ENCODE results near the gene FADS1.

The FADS1 gene

DNA sequence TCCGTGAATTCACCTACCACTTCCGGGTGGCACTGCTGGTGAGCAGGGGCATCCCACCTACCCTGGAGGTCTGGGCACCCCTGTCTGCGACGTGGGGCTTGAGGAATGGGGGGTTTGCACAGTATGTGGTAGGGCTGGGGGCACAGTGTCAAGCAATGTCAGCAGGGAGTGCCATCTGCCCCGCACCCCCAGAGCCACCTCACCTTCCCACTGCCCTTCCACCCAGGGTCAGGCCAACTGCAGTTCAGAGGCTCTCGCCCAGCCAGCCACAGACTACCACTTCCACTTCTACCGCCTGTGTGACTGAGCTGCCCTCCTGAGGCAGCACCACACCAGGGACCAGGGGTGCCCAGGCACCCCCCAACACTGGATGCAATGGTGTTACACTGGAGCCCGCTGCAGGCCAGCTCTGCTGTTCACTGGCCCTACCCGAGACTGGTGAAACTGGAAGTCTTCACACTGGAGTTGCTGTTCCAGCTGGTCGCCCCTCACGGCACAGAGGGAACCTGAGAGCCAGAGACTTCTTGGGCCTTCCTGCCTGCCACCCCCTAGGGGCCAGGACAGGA lies 30.9 kb downstream of the FADS1 start:
- Histone ChIP-seq H3K36me3 (ENCODE audit: insufficient read depth, low read length) (peaks cover 56% of the 10 kb centered on the region), H3K27me3 (ENCODE audit: control insufficient read depth in 1 of 2, insufficient read depth in 2 of 2, low read length in 2 of 2) (no peaks in the 10 kb centered on the region), H3K27ac (ENCODE audit: low read depth, low read length) (no peak overlapping the region), H3K9ac (ENCODE audit: low read length) (no peak overlapping the region), H3K9me3 (ENCODE audit: low read length) (no peaks in the 10 kb centered on the region), H3K4me3 (ENCODE audit: low read depth in 1 of 2, low read length in 2 of 2) (no peak overlapping the region), H3K4me1 (ENCODE audit: insufficient read depth, low read length) (peaks cover 4% of the 10 kb centered on the region)

GRCh38 chr11:61784506-61784805 lies 32.3 kb downstream of the FADS1 start:
- Histone ChIP-seq H3K9ac (ENCODE audit: low read length) (no peak overlapping the region), H3K27ac (ENCODE audit: low read depth, low read length) (no peak overlapping the region), H3K9me3 (ENCODE audit: low read length) (no peaks in the 10 kb centered on the region), H3K4me3 (ENCODE audit: low read depth in 1 of 2, low read length in 2 of 2) (no peak overlapping the region), H3K4me1 (ENCODE audit: insufficient read depth, low read length) (no peaks in the 10 kb centered on the region), H3K36me3 (ENCODE audit: insufficient read depth, low read length) (peaks cover 45% of the 10 kb centered on the region), H3K27me3 (ENCODE audit: control insufficient read depth in 1 of 2, insufficient read depth in 2 of 2, low read length in 2 of 2) (no peaks in the 10 kb centered on the region)

- Histone ChIP-seq H3K4me1 (ENCODE audit: insufficient read depth, low read length) (no peaks in the 10 kb centered on the region), H3K4me3 (ENCODE audit: low read depth in 1 of 2, low read length in 2 of 2) (no peak overlapping the region), H3K36me3 (ENCODE audit: insufficient read depth, low read length) (peaks cover 39% of the 10 kb centered on the region), H3K27me3 (ENCODE audit: control insufficient read depth in 1 of 2, insufficient read depth in 2 of 2, low read length in 2 of 2) (no peaks in the 10 kb centered on the region), H3K27ac (ENCODE audit: low read depth, low read length) (no peak overlapping the region), H3K9ac (ENCODE audit: low read length) (no peak overlapping the region), H3K9me3 (ENCODE audit: low read length) (no peaks in the 10 kb centered on the region)
These were observed 32.9 kb downstream of the FADS1 start for GRCh38 chr11:61783717-61784505.

DNA sequence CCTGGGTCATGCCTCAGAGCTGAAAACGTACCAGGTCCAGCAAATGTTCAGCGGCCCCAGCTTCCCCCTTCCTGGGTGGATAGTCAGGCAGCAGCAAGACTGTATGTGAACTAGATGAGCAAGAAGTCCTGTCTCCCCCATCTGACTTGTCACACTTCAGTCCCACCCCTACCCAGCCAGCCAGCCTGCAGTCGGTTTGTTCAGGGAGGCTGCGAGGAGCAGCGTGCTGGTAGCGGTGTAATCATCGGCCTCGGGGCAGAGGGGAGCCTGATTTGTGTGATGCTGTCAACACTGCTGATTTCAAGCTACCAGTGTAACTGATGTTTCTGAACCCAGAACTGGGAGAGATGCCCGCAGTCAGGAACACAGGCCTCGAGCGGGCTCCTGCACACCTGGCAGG lies 34.0 kb downstream of the FADS1 start:
- peaks cover 30% of the 10 kb centered on the region for H3K36me3 ChIP-seq (ENCODE audit: insufficient read depth, low read length)
- no peak overlapping the region for H3K9ac ChIP-seq (ENCODE audit: low read length)
- no peaks in the 10 kb centered on the region for H3K9me3 ChIP-seq (ENCODE audit: low read length)
- H3K4me1 ChIP-seq (ENCODE audit: insufficient read depth, low read length), result no peaks in the 10 kb centered on the region
- no peak overlapping the region for H3K27ac ChIP-seq (ENCODE audit: low read depth, low read length)
- no peak overlapping the region for H3K4me3 ChIP-seq (ENCODE audit: low read depth in 1 of 2, low read length in 2 of 2)
- H3K27me3 ChIP-seq (ENCODE audit: control insufficient read depth in 1 of 2, insufficient read depth in 2 of 2, low read length in 2 of 2), result no peaks in the 10 kb centered on the region

GRCh38 chr11:61782299-61782698 lies 34.5 kb downstream of the FADS1 start:
- no peak overlapping the region for H3K27ac ChIP-seq (ENCODE audit: low read depth, low read length)
- H3K36me3 ChIP-seq (ENCODE audit: insufficient read depth, low read length), result peaks cover 24% of the 10 kb centered on the region
- no peaks in the 10 kb centered on the region for H3K27me3 ChIP-seq (ENCODE audit: control insufficient read depth in 1 of 2, insufficient read depth in 2 of 2, low read length in 2 of 2)
- no peaks in the 10 kb centered on the region for H3K4me1 ChIP-seq (ENCODE audit: insufficient read depth, low read length)
- H3K4me3 ChIP-seq (ENCODE audit: low read depth in 1 of 2, low read length in 2 of 2), result no peak overlapping the region
- H3K9me3 ChIP-seq (ENCODE audit: low read length), result no peaks in the 10 kb centered on the region
- H3K9ac ChIP-seq (ENCODE audit: low read length), result no peak overlapping the region

GRCh38 chr11:61781585-61781984 lies 35.2 kb downstream of the FADS1 start:
- Histone ChIP-seq H3K27ac (ENCODE audit: low read depth, low read length) (no peak overlapping the region), H3K4me3 (ENCODE audit: low read depth in 1 of 2, low read length in 2 of 2) (no peak overlapping the region), H3K4me1 (ENCODE audit: insufficient read depth, low read length) (no peaks in the 10 kb centered on the region), H3K36me3 (ENCODE audit: insufficient read depth, low read length) (peaks cover 17% of the 10 kb centered on the region), H3K9ac (ENCODE audit: low read length) (no peak overlapping the region), H3K27me3 (ENCODE audit: control insufficient read depth in 1 of 2, insufficient read depth in 2 of 2, low read length in 2 of 2) (no peaks in the 10 kb centered on the region), H3K9me3 (ENCODE audit: low read length) (no peaks in the 10 kb centered on the region)

DNA sequence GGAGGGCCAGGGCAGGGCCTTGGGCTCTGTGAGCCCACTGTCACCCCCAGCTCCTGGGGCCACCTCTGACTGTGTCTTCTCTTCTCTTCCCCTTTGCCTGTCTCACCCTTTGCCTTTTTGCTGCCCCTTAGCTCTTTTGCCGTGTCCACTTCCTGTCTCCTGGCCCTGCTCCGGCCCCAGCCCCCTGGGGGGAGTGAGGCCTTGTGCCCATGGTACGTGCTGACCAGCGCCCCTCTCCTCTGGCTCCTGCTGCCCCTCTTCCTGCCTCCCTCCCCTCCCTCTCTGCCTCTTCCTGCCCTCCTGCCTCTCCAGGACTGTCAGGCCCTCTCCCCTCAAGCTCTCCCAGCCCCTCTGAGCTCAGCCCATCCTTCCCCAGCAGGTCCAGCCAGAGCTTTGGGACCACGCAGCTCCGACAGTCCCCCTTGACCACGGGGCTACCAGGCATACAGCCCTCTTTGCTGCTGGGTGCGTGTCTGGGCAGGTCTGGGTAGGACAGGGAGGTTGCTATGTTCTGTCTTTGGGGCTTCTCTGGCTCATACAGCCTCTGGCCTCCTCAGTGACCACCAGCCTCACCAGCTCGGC lies 36.1 kb downstream of the FADS1 start:
- no peaks in the 10 kb centered on the region for H3K9me3 ChIP-seq (ENCODE audit: low read length)
- H3K4me3 ChIP-seq (ENCODE audit: low read depth in 1 of 2, low read length in 2 of 2), result no peak overlapping the region
- no peak overlapping the region for H3K27ac ChIP-seq (ENCODE audit: low read depth, low read length)
- H3K9ac ChIP-seq (ENCODE audit: low read length), result no peak overlapping the region
- H3K36me3 ChIP-seq (ENCODE audit: insufficient read depth, low read length), result peaks cover 12% of the 10 kb centered on the region
- no peaks in the 10 kb centered on the region for H3K4me1 ChIP-seq (ENCODE audit: insufficient read depth, low read length)
- H3K27me3 ChIP-seq (ENCODE audit: control insufficient read depth in 1 of 2, insufficient read depth in 2 of 2, low read length in 2 of 2), result no peaks in the 10 kb centered on the region

GRCh38 chr11:61779666-61780525 lies 36.9 kb downstream of the FADS1 start:
- Histone ChIP-seq H3K4me3 (ENCODE audit: low read depth in 1 of 2, low read length in 2 of 2) (no peak overlapping the region), H3K36me3 (ENCODE audit: insufficient read depth, low read length) (peaks cover 6% of the 10 kb centered on the region), H3K9me3 (ENCODE audit: low read length) (no peaks in the 10 kb centered on the region), H3K4me1 (ENCODE audit: insufficient read depth, low read length) (no peaks in the 10 kb centered on the region), H3K27ac (ENCODE audit: low read depth, low read length) (no peak overlapping the region), H3K9ac (ENCODE audit: low read length) (no peak overlapping the region), H3K27me3 (ENCODE audit: control insufficient read depth in 1 of 2, insufficient read depth in 2 of 2, low read length in 2 of 2) (no peaks in the 10 kb centered on the region)

- H3K27ac ChIP-seq (ENCODE audit: low read depth, low read length), result no peak overlapping the region
- H3K36me3 ChIP-seq (ENCODE audit: insufficient read depth, low read length), result no peaks in the 10 kb centered on the region
- no peaks in the 10 kb centered on the region for H3K27me3 ChIP-seq (ENCODE audit: control insufficient read depth in 1 of 2, insufficient read depth in 2 of 2, low read length in 2 of 2)
- H3K9ac ChIP-seq (ENCODE audit: low read length), result no peak overlapping the region
- no peaks in the 10 kb centered on the region for H3K9me3 ChIP-seq (ENCODE audit: low read length)
- H3K4me3 ChIP-seq (ENCODE audit: low read depth in 1 of 2, low read length in 2 of 2), result no peak overlapping the region
- no peaks in the 10 kb centered on the region for H3K4me1 ChIP-seq (ENCODE audit: insufficient read depth, low read length)
These were observed 37.7 kb downstream of the FADS1 start for GRCh38 chr11:61778920-61779650.

DNA sequence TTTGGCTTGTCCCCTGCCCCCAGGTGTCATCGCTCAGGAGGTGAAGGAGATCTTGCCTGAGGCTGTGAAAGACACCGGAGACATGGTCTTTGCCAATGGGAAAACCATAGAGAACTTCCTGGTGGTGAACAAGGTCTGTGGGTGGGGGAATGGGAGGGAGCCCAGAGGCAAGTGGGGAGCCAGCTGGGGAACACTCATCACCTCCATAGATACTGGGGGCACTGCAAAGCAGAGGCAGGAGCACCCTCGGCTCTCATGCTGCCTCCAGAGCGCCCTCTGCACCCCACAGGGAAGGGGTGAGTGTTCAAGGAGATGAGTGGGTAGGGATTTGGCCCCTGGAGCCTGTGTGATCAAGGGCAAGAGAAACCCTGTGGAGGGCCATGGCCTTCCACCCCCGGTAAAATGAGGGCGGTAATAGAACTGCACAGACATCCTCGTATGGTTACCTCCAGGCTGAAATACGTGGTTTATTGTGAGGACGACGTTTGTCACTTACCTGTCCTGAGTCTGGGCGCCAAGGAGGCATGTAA lies 38.4 kb downstream of the FADS1 start:
- H3K27me3 ChIP-seq (ENCODE audit: control insufficient read depth in 1 of 2, insufficient read depth in 2 of 2, low read length in 2 of 2), result no peaks in the 10 kb centered on the region
- no peak overlapping the region for H3K9ac ChIP-seq (ENCODE audit: low read length)
- no peak overlapping the region for H3K4me3 ChIP-seq (ENCODE audit: low read depth in 1 of 2, low read length in 2 of 2)
- no peaks in the 10 kb centered on the region for H3K36me3 ChIP-seq (ENCODE audit: insufficient read depth, low read length)
- no peak overlapping the region for H3K27ac ChIP-seq (ENCODE audit: low read depth, low read length)
- H3K4me1 ChIP-seq (ENCODE audit: insufficient read depth, low read length), result no peaks in the 10 kb centered on the region
- no peaks in the 10 kb centered on the region for H3K9me3 ChIP-seq (ENCODE audit: low read length)

Measured in muscle layer of colon (tissue), 2 donors.